Psoas muscle (tissue), 8 donors: ENCODE measurements around the gene DNAH9. TPM values are rescaled to one million over a fixed set of nuclear protein-coding genes. Genes with fewer than 3 reads are reported as not detected.

Experiments used
- ATAC-seq, 4 donors: fragments of 200-7000 bp; cut with Tn5 transposase; one replicate each; pipeline ENCODE4 v1.9.1; 2020; ENCODE audit warnings: moderate library complexity in 3 of 4, mild to moderate bottlenecking in 2 of 4
- DNase-seq, 2 donors: peaks; one replicate each; pipeline ENCODE4 v3.0.0-alpha.2; 2020
- H3K27ac ChIP-seq: fragments of 200-600 bp; one replicate; pipeline ENCODE4 v1.8.0; 2022
- H3K27me3 ChIP-seq, 3 donors: fragments of 200-600 bp in 1 of 3; one replicate each; pipeline versions ENCODE4 v1.6.1 to v1.8.0; 2013 to 2022; ENCODE audit warnings: low read length in 2 of 3, mild to moderate bottlenecking in 2 of 3, moderate library complexity in 1 of 3; ENCODE audit not compliant: insufficient read depth in 3 of 3
- H3K36me3 ChIP-seq, 2 donors: fragments of 200-600 bp in 1 of 2; one replicate each; pipeline versions ENCODE4 v1.6.1 to v1.8.0; 2013 to 2022; ENCODE audit warnings: low read depth in 1 of 2, mild to moderate bottlenecking in 1 of 2, moderate library complexity in 1 of 2; ENCODE audit not compliant: insufficient read depth in 1 of 2
- H3K4me1 ChIP-seq: fragments of 200-600 bp; one replicate; pipeline ENCODE4 v1.8.0; 2022
- H3K4me3 ChIP-seq: fragments of 200-600 bp; one replicate; pipeline ENCODE4 v1.8.0; 2022; ENCODE audit warnings: mild to moderate bottlenecking
- H3K9me3 ChIP-seq: fragments of 200-600 bp; one replicate; pipeline ENCODE4 v1.8.0; 2022
- WGBS, 3 donors: extraction: QIAGEN DNeasy Blood & Tissue Kit; methylation state at CpG; one replicate each; pipeline versions ENCODE4 v1.1.6 to v1.1.7; 2013; 5-methylcytosine and 5-hydroxymethylcytosine counted together
- intact Hi-C, 2 donors: fragments of 100-400 bp; cut with DNase I; formaldehyde crosslinking; loops; one replicate each; pipeline versions ENCODE4 v1.11.0 to v1.14.2; 2022
- long read RNA-seq, 2 donors: library from polyadenylated mRNA; unstranded; transcript quantifications; one replicate each; pipeline ENCODE4 v2.0.0, GENCODE V29; 2021
- polyA plus RNA-seq, 3 donors: library from polyadenylated mRNA; stranded (reverse); fragments of 200-250 nt; gene quantifications; one replicate each; pipeline ENCODE4 v1.2.3, GENCODE V29; 2013
- total RNA-seq, 4 donors: library from RNA; stranded (reverse); fragmentation: NEBNext Ultra II Directional in 2 of 4; extraction: Animal tissue kit (Norgen Biotek cat#: 25700) in 2 of 4; gene quantifications; one replicate each; pipeline versions ENCODE4 v1.2.1 to v1.2.4, GENCODE V29; 2021 to 2023
- TF ChIP-seq, protein P1 (sequence below): fragments of 200-600 bp; IDR thresholded peaks from one replicate; pipeline ENCODE4 v1.8.0; 2022; ENCODE audit warnings: antibody characterized with exemption
- donor health status: healthy with polysubstance abuse.
- donor health status: DM: no; HTN: no; CAD: no; lungs with moderate emphysema.
- donor health status: Bipolar disorder and iron deficiency.
- donor health status: healthy.
- donor health status: DM: yes; HTN: yes; CAD: no.
- donor health status: DM: no; HTN: no; CAD: no.
- donor health status: DM: no; HTN: no; CAD: no.
- donor health status: DM: yes; HTN: yes; CAD: no.

Gene DNAH9, protein sequence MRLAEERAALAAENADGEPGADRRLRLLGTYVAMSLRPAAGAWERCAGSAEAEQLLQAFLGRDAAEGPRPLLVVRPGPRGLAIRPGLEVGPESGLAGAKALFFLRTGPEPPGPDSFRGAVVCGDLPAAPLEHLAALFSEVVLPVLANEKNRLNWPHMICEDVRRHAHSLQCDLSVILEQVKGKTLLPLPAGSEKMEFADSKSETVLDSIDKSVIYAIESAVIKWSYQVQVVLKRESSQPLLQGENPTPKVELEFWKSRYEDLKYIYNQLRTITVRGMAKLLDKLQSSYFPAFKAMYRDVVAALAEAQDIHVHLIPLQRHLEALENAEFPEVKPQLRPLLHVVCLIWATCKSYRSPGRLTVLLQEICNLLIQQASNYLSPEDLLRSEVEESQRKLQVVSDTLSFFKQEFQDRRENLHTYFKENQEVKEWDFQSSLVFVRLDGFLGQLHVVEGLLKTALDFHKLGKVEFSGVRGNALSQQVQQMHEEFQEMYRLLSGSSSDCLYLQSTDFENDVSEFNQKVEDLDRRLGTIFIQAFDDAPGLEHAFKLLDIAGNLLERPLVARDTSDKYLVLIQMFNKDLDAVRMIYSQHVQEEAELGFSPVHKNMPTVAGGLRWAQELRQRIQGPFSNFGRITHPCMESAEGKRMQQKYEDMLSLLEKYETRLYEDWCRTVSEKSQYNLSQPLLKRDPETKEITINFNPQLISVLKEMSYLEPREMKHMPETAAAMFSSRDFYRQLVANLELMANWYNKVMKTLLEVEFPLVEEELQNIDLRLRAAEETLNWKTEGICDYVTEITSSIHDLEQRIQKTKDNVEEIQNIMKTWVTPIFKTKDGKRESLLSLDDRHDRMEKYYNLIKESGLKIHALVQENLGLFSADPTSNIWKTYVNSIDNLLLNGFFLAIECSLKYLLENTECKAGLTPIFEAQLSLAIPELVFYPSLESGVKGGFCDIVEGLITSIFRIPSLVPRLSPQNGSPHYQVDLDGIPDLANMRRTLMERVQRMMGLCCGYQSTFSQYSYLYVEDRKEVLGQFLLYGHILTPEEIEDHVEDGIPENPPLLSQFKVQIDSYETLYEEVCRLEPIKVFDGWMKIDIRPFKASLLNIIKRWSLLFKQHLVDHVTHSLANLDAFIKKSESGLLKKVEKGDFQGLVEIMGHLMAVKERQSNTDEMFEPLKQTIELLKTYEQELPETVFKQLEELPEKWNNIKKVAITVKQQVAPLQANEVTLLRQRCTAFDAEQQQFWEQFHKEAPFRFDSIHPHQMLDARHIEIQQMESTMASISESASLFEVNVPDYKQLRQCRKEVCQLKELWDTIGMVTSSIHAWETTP (N-terminal part only)
- not detected for total RNA-seq
- under 1 TPM in 2 of 3 donors, not detected in 1; 0.01 to 0.05 TPM for polyA plus RNA-seq
- long read RNA-seq, donor 1, result 0 reads
- long read RNA-seq, donor 2, result 0 reads

DNA sequence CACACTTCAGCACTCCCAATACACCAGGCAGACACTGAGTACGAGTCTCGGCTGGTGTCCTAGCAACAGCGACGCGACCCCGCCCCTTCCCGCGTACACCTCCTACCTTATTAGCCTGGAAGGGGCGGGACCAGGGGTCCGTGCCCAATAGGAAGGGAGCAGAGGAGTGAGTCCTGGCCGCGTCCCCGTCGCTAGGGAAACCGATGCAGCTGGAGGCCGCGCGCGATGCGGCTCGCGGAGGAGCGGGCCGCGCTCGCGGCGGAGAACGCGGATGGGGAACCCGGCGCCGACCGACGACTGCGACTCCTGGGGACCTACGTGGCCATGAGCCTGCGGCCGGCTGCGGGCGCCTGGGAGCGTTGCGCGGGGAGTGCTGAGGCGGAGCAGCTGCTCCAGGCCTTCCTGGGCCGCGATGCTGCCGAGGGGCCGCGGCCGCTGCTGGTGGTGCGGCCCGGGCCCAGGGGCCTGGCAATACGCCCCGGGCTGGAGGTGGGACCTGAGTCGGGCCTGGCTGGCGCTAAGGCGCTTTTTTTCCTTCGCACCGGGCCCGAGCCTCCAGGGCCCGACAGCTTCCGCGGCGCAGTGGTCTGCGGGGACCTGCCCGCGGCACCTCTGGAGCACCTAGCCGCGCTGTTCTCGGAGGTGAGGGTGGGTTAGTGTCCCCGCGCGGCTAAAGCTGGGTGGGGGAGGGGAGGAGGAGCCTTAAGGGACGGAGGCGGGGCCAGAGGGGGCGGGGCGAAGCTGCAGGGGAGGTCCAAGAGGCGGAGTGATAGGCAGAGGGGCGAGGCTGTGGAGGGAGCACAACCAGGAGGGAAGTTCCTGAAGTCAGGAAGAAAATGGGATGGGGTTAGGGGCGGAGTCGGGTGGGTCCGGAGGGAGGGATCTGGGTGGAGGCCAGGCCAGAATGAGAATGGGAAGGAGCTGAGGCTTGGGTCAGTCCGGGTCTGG is at the start of gene DNAH9:
Gene DNAH9, plus strand, starts transcription at position 197 of the 948 bp plus-strand sequence. Its CDS starts 29 bp downstream, at position 226.
- Histone ChIP-seq H3K9me3 (no peaks in the 10 kb centered on the region), H3K27me3 (peaks cover 0 to 22% (median 2%) of the 10 kb centered on the region in 3 donors), H3K27ac (peak within 1 kb of the TSS; percentile 3), H3K4me3 (peak within 1 kb of the TSS; percentile 56), H3K4me1 (no peaks in the 10 kb centered on the region), H3K36me3 (no peaks in the 10 kb centered on the region)
- intact Hi-C loops, result no loop called here
- TF ChIP-seq, protein P1, sequence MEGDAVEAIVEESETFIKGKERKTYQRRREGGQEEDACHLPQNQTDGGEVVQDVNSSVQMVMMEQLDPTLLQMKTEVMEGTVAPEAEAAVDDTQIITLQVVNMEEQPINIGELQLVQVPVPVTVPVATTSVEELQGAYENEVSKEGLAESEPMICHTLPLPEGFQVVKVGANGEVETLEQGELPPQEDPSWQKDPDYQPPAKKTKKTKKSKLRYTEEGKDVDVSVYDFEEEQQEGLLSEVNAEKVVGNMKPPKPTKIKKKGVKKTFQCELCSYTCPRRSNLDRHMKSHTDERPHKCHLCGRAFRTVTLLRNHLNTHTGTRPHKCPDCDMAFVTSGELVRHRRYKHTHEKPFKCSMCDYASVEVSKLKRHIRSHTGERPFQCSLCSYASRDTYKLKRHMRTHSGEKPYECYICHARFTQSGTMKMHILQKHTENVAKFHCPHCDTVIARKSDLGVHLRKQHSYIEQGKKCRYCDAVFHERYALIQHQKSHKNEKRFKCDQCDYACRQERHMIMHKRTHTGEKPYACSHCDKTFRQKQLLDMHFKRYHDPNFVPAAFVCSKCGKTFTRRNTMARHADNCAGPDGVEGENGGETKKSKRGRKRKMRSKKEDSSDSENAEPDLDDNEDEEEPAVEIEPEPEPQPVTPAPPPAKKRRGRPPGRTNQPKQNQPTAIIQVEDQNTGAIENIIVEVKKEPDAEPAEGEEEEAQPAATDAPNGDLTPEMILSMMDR, result no peak
- 1 to 2% (median 1%) methylated on average over 72 to 84 of the region's 84 CpGs for WGBS, 3 donors
- DNase-seq (peak; percentile 94 to 95), ATAC-seq (peak; percentile 73 to 95 (median 94))

DNA sequence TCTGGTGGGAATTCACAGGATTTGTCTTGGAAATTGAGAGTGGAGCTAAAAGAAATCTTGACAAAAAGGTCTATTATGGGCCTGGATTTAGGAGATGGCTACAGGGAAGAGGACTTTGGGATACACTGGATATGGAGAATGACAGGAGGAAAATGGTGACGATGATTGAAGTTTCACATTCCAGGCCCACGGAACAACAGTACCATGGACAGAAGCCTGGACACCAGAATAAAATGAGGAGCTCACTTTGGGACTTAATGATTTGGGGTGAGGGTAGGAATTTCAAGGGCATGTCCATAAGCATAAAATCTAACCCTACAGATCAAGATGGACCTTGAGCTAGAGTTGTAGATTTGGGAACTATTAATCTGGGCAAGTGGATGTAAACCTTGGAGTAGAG is 47.8 kb upstream of the DNAH9 start:
- no peak overlapping the region for H3K4me3 ChIP-seq
- TF ChIP-seq, protein P1, result no peak
- no peak for ATAC-seq
- intact Hi-C loops, result no loop called here
- no peak for DNase-seq
- H3K36me3 ChIP-seq, result no peaks in the 10 kb centered on the region
- 83 to 89% (median 87%) methylated on average over 2 of the region's 2 CpGs for WGBS, 3 donors
- no peak overlapping the region for H3K27ac ChIP-seq
- no peaks in the 10 kb centered on the region for H3K27me3 ChIP-seq
- no peaks in the 10 kb centered on the region for H3K4me1 ChIP-seq
- no peaks in the 10 kb centered on the region for H3K9me3 ChIP-seq

DNA sequence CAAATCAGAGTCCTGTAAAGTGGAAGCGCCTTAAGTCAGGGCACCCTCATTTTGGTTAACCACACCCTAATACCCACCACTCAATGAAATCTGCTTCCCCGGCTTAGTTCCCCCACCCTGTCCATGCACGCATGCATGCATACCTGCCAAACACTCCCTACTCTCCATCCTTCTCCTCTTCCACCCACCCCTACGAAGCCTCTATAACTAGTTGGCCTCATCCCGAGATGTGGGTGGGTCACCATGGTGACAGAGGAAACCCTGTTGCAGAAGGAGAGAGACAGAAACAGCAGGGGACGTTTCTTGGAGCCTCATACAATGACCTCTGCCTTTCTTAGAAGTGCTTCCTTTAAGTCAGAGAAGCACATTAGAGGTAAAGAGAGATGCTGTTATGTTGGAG is 46.8 kb upstream of the DNAH9 start:
- Histone ChIP-seq H3K9me3 (no peaks in the 10 kb centered on the region), H3K27me3 (no peaks in the 10 kb centered on the region), H3K4me1 (no peaks in the 10 kb centered on the region), H3K4me3 (no peak overlapping the region), H3K36me3 (no peaks in the 10 kb centered on the region), H3K27ac (no peak overlapping the region)
- DNase-seq (no peak), ATAC-seq (no peak)
- TF ChIP-seq, protein P1, result no peak
- intact Hi-C loops, result no loop called here
- 68 to 72% (median 69%) methylated on average over 6 of the region's 6 CpGs for WGBS, 3 donors
